Measurements from ENCODE around the gene YKT6. TPM values are rescaled to one million over a fixed set of nuclear protein-coding genes. Genes with fewer than 3 reads are reported as not detected.

YKT6 gene
- total RNA-seq, 1 experiment from 2014 or later = 107 TPM

DNA sequence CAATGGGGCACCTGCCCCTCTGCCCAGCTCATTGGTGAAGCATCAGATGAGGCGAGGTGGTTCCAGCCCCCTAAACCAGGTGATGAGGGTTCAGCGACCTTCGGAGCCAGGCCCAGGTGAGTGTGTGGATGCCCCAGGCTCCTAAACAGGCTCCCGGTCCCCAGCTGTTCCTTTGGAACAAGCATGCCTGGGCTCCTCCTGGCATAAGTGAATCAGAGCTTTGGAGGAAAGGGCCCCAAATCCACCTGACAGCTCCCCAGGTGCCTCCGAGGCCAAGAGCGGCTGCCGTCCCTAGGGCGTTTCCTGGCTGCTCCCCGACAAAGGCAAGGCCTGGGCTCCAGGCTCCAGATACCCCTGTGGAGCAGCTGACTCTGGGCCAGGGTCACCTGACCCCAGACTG, 61.3 kb downstream of the YKT6 start:
- no peaks in the 10 kb centered on the region for H3K27me3 Mint-ChIP-seq (ENCODE audit: insufficient read depth, unreplicated experiment)
- no TSS peak for BruUV-seq (replicated peaks)
- intact Hi-C loops (cut with micrococcal nuclease) = no loop called here

DNA sequence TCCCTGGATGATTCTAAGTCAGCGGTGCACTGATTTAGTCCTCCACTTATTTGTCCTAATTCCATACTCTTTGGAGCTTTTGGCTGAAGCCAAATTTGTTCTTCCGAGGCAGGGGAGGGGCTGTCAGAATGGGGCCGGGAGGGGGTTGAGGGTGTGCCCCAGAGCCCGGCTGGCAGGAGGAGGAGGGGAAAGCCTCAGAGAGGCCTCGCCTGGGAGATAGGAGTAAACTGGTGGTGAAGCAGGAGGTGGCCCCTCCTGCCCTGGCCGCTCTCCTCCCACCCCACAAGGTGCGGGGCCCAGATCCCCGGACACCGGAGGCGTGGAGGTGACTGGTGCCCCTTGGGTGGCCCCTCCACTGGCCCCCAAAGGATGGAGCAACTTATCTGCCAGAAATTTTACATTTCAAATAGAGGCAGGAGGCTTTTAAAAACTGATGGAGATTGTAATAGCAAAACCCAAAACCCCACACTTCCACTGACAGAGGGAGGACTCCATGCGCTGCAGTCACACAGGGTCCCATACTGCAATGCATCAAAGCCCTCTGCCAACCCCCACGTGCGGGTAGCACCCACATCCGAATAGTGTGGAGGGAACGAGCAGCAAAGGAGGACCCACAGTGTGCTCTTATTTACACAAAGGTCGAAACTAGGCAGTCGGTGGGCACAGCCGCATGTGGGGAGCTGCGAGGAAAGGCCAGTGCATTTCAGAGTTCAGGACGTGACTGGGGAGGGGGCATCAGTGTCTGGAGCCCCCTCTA, 62.7 kb downstream of the YKT6 start:
- intact Hi-C loops (cut with micrococcal nuclease) = no loop called here
- no peaks in the 10 kb centered on the region for H3K27me3 Mint-ChIP-seq (ENCODE audit: insufficient read depth, unreplicated experiment)
- POLR2A ChIA-PET = no interaction called here
- H3K4me1 Mint-ChIP-seq (ENCODE audit: insufficient read depth, unreplicated experiment) = peaks cover 34% of the 10 kb centered on the region
- TF ChIP-seq, protein P1, sequence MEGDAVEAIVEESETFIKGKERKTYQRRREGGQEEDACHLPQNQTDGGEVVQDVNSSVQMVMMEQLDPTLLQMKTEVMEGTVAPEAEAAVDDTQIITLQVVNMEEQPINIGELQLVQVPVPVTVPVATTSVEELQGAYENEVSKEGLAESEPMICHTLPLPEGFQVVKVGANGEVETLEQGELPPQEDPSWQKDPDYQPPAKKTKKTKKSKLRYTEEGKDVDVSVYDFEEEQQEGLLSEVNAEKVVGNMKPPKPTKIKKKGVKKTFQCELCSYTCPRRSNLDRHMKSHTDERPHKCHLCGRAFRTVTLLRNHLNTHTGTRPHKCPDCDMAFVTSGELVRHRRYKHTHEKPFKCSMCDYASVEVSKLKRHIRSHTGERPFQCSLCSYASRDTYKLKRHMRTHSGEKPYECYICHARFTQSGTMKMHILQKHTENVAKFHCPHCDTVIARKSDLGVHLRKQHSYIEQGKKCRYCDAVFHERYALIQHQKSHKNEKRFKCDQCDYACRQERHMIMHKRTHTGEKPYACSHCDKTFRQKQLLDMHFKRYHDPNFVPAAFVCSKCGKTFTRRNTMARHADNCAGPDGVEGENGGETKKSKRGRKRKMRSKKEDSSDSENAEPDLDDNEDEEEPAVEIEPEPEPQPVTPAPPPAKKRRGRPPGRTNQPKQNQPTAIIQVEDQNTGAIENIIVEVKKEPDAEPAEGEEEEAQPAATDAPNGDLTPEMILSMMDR (IDR thresholded peaks at IDR 0.05; ENCODE audit: unreplicated experiment) = no peak
- no TSS peak for BruUV-seq (replicated peaks)
- no peak overlapping the region for H3K27ac Mint-ChIP-seq (ENCODE audit: low read depth, unreplicated experiment)
- no peaks in the 10 kb centered on the region for H3K36me3 Mint-ChIP-seq (ENCODE audit: insufficient read depth, unreplicated experiment)
- CTCF ChIA-PET = interaction anchor here (1.2 kb wide), 1 partner anchor 23 kb away, joined by 4 read pairs; no protein-coding TSS in a partner anchor
- DNase-seq (ENCODE audit: unreplicated experiment) = no peak
- H3K9me3 Mint-ChIP-seq (ENCODE audit: unreplicated experiment) = no peaks in the 10 kb centered on the region
- no peak overlapping the region for H3K4me3 Mint-ChIP-seq (ENCODE audit: unreplicated experiment)

More for the DNA sequence above, 61.3 kb downstream of the YKT6 start:
- Mint-ChIP-seq H3K4me1 (ENCODE audit: insufficient read depth, unreplicated experiment) (peaks cover 43% of the 10 kb centered on the region), H3K27ac (ENCODE audit: low read depth, unreplicated experiment) (no peak overlapping the region), H3K4me3 (ENCODE audit: unreplicated experiment) (no peak overlapping the region), H3K36me3 (ENCODE audit: insufficient read depth, unreplicated experiment) (no peaks in the 10 kb centered on the region), H3K9me3 (ENCODE audit: unreplicated experiment) (no peaks in the 10 kb centered on the region)
- CTCF ChIA-PET = no interaction called here
- POLR2A ChIA-PET = interaction anchor here (0.6 kb wide), 1 partner anchor 99 kb away, joined by 4 read pairs; no protein-coding TSS in a partner anchor
- DNase-seq (ENCODE audit: unreplicated experiment) = no peak
- TF ChIP-seq, protein P1 (IDR thresholded peaks at IDR 0.05; ENCODE audit: unreplicated experiment) = no peak

Other genes starting within 250 kb of the YKT6 start
- not detected in 2 replicates for gene SPDYE1, start 203.1 kb upstream of the YKT6 start, total RNA-seq (2022)
- 49.7 and 52.9 TPM in 2 replicates for gene DBNL, start 156.3 kb upstream of the YKT6 start, total RNA-seq (2022)
- gene PGAM2, start 135.4 kb upstream of the YKT6 start, total RNA-seq (2022) = not detected in 2 replicates
- 19.2 and 22.8 TPM in 2 replicates for gene POLM, start 118.4 kb upstream of the YKT6 start, total RNA-seq (2022)
- gene AEBP1, start 96.6 kb upstream of the YKT6 start, total RNA-seq (2022) = not detected in 2 replicates
- gene POLD2, start 77.4 kb upstream of the YKT6 start, total RNA-seq (2022) = 118 and 179 TPM in 2 replicates
- gene MYL7, start 59.6 kb upstream of the YKT6 start, total RNA-seq (2022) = not detected in 2 replicates
- gene GCK, start 11.5 kb upstream of the YKT6 start, total RNA-seq (2022) = not detected in 2 replicates
- 0.54 and 1.8 TPM in 2 replicates for gene CAMK2B, start 124.6 kb downstream of the YKT6 start, total RNA-seq (2022)

All from MCF 10A (cell line).